ENCODE results near the gene DAND5. TPM values are rescaled to one million over a fixed set of nuclear protein-coding genes. Genes with fewer than 3 reads are reported as not detected.

DAND5 gene
- total and polyA plus RNA-seq, 5 donors from 2014 or later, result not detected

DNA sequence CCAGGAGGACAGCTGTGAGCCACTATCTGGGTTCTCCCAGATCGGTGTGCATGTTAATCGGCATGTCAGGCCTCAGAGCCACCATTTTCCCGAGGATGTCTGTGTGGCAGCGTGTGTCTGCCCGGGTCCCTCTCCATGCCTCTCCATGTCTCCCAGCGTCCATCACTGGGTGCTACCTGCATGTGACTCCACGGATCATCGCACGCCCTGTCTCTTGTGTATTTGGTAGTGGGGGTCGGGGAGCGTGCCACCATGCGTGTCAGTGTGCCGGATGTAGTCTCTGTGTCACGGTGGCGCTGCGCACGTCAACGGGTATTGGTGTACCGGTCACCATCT lies 31.8 kb downstream of the DAND5 start:
- H3K36me3 Mint-ChIP-seq, result peaks cover 4% of the 10 kb centered on the region
- H3K9me3 Mint-ChIP-seq, result peaks cover 0 to 2% (median 0%) of the 10 kb centered on the region in 7 donors
- H3K36me3 ChIP-seq (ENCODE audit: control insufficient read depth, insufficient read depth, low read length), result no peaks in the 10 kb centered on the region
- H3K27ac ChIP-seq (ENCODE audit: insufficient read depth, low read length, poor library complexity, severe bottlenecking), result no peak overlapping the region
- H3K27ac Mint-ChIP-seq, result no peak overlapping the region
- no peak overlapping the region for H3K4me3 ChIP-seq (ENCODE audit: low read depth, low read length)
- H3K4me1 ChIP-seq (ENCODE audit: control insufficient read depth, insufficient read depth, low read length, poor library complexity, severe bottlenecking), result peaks cover 3% of the 10 kb centered on the region
- peaks cover 37% of the 10 kb centered on the region for H3K27me3 Mint-ChIP-seq
- H3K4me1 Mint-ChIP-seq, result peaks cover 0 to 7% (median 3%) of the 10 kb centered on the region in 4 donors
- DNase-seq, result no peak
- no peaks in the 10 kb centered on the region for H3K9me3 ChIP-seq (ENCODE audit: control insufficient read depth in 2 of 2, low read length in 2 of 2)
- ATAC-seq (ENCODE audit: low read depth in 2 of 2), result no peak
- no peak overlapping the region for H3K4me3 Mint-ChIP-seq
- H3K27me3 ChIP-seq (ENCODE audit: control insufficient read depth, insufficient read depth, low read length), result no peaks in the 10 kb centered on the region

DNA sequence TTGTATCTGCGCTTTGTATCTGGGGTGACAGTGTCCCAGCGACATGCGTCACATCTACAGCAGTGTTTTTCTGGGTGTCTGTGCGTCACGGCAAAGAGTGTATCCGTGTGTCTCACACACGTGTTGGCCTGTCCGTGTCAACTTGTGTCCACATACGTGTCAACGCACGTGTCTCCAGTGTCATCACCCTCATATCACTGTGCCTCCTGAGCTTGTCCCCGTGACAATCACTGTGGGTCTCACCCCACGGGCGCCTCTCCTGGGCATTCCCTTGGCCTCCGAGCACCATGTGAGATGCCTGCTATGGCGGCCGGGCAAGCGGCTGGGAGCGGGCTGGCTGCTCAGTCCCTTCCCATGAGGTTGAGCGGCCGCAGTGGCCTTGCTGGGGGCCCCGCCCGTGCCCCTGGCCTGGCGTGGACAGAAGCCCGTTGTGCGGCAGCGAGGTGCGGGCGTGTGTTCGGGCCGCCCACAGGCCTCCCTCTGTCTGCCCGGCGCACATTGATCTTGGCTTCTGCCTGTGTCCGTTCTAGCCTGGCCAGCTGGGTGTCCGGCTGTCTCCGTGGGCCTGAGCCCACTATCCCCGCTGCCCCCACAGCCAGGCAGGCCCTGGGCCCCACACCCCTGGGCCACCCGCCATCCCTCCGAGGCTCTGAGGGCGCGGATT lies 32.3 kb downstream of the DAND5 start:
- DNase-seq (no peak), ATAC-seq (ENCODE audit: low read depth in 2 of 2) (no peak)
- Histone ChIP-seq H3K27ac (ENCODE audit: insufficient read depth, low read length, poor library complexity, severe bottlenecking) (no peak overlapping the region), H3K4me1 (ENCODE audit: control insufficient read depth, insufficient read depth, low read length, poor library complexity, severe bottlenecking) (no peaks in the 10 kb centered on the region), H3K9me3 (ENCODE audit: control insufficient read depth in 2 of 2, low read length in 2 of 2) (no peaks in the 10 kb centered on the region), H3K36me3 (ENCODE audit: control insufficient read depth, insufficient read depth, low read length) (no peaks in the 10 kb centered on the region), H3K27me3 (ENCODE audit: control insufficient read depth, insufficient read depth, low read length) (no peaks in the 10 kb centered on the region), H3K4me3 (ENCODE audit: low read depth, low read length) (no peak overlapping the region)
- Mint-ChIP-seq H3K9me3 (peaks cover 0 to 2% (median 0%) of the 10 kb centered on the region in 7 donors), H3K27me3 (peaks cover 37% of the 10 kb centered on the region), H3K27ac (no peak overlapping the region), H3K36me3 (peaks cover 4% of the 10 kb centered on the region), H3K4me1 (peaks cover 0 to 7% (median 3%) of the 10 kb centered on the region in 4 donors), H3K4me3 (no peak overlapping the region)

DNA sequence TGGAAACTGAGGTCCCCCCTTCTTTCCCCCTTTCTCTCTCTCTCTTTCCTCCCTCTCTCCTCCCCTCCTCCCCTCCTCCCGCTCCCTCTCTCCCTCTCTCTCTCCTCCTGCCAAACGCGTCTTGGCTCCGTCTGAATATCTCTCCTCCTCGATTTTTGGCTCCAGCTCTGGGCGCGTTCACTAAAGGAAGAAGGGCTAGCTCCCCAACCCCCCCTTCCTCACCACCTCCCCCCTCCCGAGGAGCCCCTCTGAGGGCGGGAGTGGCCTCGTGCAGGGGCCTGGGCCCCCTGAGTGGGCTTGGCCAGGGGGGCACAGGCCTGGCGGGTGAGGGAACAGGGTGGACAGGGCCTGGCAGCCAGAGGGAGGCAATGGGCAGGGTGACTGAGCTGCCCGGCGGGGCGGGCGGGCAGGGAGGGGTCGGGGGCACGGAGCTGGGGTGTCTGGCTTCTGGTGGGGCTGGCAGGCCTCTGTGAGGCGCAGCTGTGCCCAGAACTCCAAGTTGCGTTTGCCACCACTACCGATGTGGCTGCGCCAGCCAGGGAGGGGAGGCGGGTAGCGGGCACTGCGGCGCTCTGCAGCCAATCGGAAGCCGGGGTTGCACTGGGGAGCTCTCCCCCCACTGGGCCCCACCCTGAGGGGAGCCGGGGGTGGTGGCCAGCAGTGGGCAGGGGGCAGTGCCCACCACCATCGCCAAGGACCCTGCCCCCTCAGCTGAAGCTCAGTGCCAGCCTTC lies 33.0 kb downstream of the DAND5 start:
- Histone ChIP-seq H3K27ac (ENCODE audit: insufficient read depth, low read length, poor library complexity, severe bottlenecking) (no peak overlapping the region), H3K4me1 (ENCODE audit: control insufficient read depth, insufficient read depth, low read length, poor library complexity, severe bottlenecking) (no peaks in the 10 kb centered on the region), H3K36me3 (ENCODE audit: control insufficient read depth, insufficient read depth, low read length) (no peaks in the 10 kb centered on the region), H3K27me3 (ENCODE audit: control insufficient read depth, insufficient read depth, low read length) (no peaks in the 10 kb centered on the region), H3K9me3 (ENCODE audit: control insufficient read depth in 2 of 2, low read length in 2 of 2) (no peaks in the 10 kb centered on the region), H3K4me3 (ENCODE audit: low read depth, low read length) (no peak overlapping the region)
- no peak for DNase-seq
- H3K27me3 Mint-ChIP-seq, result peaks cover 32% of the 10 kb centered on the region
- H3K9me3 Mint-ChIP-seq, result peaks cover 0 to 2% (median 0%) of the 10 kb centered on the region in 7 donors
- H3K4me3 Mint-ChIP-seq, result no peak overlapping the region
- no peak for ATAC-seq (ENCODE audit: low read depth in 2 of 2)
- peaks cover 0 to 2% (median 0%) of the 10 kb centered on the region in 4 donors for H3K4me1 Mint-ChIP-seq
- peaks cover 4% of the 10 kb centered on the region for H3K36me3 Mint-ChIP-seq
- no peak overlapping the region for H3K27ac Mint-ChIP-seq

DNA sequence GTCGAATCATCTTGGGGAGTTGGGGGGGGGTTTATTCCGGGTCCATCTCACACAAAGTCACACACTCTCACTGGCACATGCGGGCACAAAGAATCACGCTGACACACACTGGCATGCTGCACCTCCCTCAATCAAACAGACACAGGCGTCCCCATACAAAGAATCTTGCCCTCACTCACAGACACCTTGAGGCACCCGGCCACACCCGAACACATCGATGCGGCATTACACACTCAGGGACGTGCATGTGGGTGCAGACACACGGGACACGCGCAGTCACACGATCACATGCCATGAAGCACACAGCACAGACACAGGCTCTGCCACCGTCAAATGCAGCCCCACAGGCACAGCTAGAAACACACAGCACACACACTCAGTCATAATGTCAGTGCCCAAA lies 33.7 kb downstream of the DAND5 start:
- H3K36me3 Mint-ChIP-seq, result peaks cover 4% of the 10 kb centered on the region
- Histone ChIP-seq H3K27ac (ENCODE audit: insufficient read depth, low read length, poor library complexity, severe bottlenecking) (no peak overlapping the region), H3K4me1 (ENCODE audit: control insufficient read depth, insufficient read depth, low read length, poor library complexity, severe bottlenecking) (no peaks in the 10 kb centered on the region), H3K9me3 (ENCODE audit: control insufficient read depth in 2 of 2, low read length in 2 of 2) (no peaks in the 10 kb centered on the region), H3K4me3 (ENCODE audit: low read depth, low read length) (no peak overlapping the region), H3K36me3 (ENCODE audit: control insufficient read depth, insufficient read depth, low read length) (no peaks in the 10 kb centered on the region), H3K27me3 (ENCODE audit: control insufficient read depth, insufficient read depth, low read length) (no peaks in the 10 kb centered on the region)
- DNase-seq (no peak), ATAC-seq (ENCODE audit: low read depth in 2 of 2) (no peak)
- peaks cover 28% of the 10 kb centered on the region for H3K27me3 Mint-ChIP-seq
- peak overlapping the region in 1 of 4 donors; percentile 49 for H3K4me3 Mint-ChIP-seq
- no peak overlapping the region for H3K27ac Mint-ChIP-seq
- peaks cover 0 to 2% (median 0%) of the 10 kb centered on the region in 7 donors for H3K9me3 Mint-ChIP-seq
- H3K4me1 Mint-ChIP-seq, result peaks cover 0 to 2% (median 0%) of the 10 kb centered on the region in 4 donors

DNA sequence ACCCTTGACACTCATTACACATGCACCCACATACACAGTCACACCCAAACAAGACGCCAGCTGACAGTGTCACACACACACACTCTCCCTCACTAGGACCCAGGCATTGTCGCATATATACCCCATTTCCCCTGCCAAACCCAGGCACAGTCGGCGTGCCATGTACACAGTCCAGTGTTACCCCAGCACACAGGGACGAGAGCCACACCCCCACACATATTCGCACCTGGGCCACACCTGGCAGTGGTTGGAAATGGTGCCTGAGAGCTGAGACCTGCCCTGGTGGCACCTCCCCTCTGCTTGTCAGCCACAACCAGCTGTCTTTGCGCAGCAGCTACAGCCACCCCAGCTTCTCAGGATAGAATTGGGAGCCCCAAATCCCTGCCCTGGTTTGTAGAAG lies 34.9 kb downstream of the DAND5 start:
- Histone ChIP-seq H3K27ac (ENCODE audit: insufficient read depth, low read length, poor library complexity, severe bottlenecking) (no peak overlapping the region), H3K4me1 (ENCODE audit: control insufficient read depth, insufficient read depth, low read length, poor library complexity, severe bottlenecking) (no peaks in the 10 kb centered on the region), H3K27me3 (ENCODE audit: control insufficient read depth, insufficient read depth, low read length) (no peaks in the 10 kb centered on the region), H3K9me3 (ENCODE audit: control insufficient read depth in 2 of 2, low read length in 2 of 2) (no peaks in the 10 kb centered on the region), H3K4me3 (ENCODE audit: low read depth, low read length) (no peak overlapping the region), H3K36me3 (ENCODE audit: control insufficient read depth, insufficient read depth, low read length) (no peaks in the 10 kb centered on the region)
- Mint-ChIP-seq H3K4me3 (no peak overlapping the region), H3K4me1 (peaks cover 0 to 2% (median 0%) of the 10 kb centered on the region in 4 donors), H3K36me3 (no peaks in the 10 kb centered on the region), H3K27ac (no peak overlapping the region), H3K9me3 (peaks cover 0 to 1% (median 0%) of the 10 kb centered on the region in 7 donors), H3K27me3 (peaks cover 37% of the 10 kb centered on the region)
- ATAC-seq (ENCODE audit: low read depth in 2 of 2), result no peak
- DNase-seq, result no peak

DNA sequence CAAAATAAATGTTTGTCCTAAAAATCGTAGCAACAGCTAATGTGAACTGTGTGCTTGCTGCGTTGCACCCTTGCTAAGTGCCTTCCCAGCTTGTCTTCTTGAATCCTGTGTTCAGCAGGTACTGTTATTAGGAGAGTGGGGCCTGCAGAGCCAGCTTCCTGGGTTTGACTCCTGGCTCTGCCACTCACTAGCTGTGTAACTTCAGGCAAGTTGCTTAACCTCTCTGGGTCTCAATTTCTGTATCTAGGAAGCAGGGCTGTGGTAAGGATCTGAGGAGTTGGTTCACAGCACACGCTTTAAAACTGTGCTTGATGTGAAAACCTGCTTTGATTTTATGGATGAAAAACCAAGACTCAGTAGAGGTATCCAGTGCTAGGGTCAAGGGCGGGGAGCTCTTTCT lies 35.9 kb downstream of the DAND5 start:
- H3K36me3 ChIP-seq (ENCODE audit: control insufficient read depth, insufficient read depth, low read length), result no peaks in the 10 kb centered on the region
- no peaks in the 10 kb centered on the region for H3K9me3 ChIP-seq (ENCODE audit: control insufficient read depth in 2 of 2, low read length in 2 of 2)
- H3K4me1 ChIP-seq (ENCODE audit: control insufficient read depth, insufficient read depth, low read length, poor library complexity, severe bottlenecking), result no peaks in the 10 kb centered on the region
- ATAC-seq (ENCODE audit: low read depth in 2 of 2), result no peak
- no peaks in the 10 kb centered on the region for H3K36me3 Mint-ChIP-seq
- no peaks in the 10 kb centered on the region for H3K27me3 ChIP-seq (ENCODE audit: control insufficient read depth, insufficient read depth, low read length)
- no peak for DNase-seq
- H3K27ac Mint-ChIP-seq, result peak overlapping the region in 1 of 3 donors; percentile 60
- H3K4me3 Mint-ChIP-seq, result no peak overlapping the region
- H3K27me3 Mint-ChIP-seq, result peaks cover 32% of the 10 kb centered on the region
- peaks cover 0 to 1% (median 0%) of the 10 kb centered on the region in 7 donors for H3K9me3 Mint-ChIP-seq
- peaks cover 0 to 2% (median 0%) of the 10 kb centered on the region in 4 donors for H3K4me1 Mint-ChIP-seq
- H3K27ac ChIP-seq (ENCODE audit: insufficient read depth, low read length, poor library complexity, severe bottlenecking), result no peak overlapping the region
- H3K4me3 ChIP-seq (ENCODE audit: low read depth, low read length), result no peak overlapping the region

DNA sequence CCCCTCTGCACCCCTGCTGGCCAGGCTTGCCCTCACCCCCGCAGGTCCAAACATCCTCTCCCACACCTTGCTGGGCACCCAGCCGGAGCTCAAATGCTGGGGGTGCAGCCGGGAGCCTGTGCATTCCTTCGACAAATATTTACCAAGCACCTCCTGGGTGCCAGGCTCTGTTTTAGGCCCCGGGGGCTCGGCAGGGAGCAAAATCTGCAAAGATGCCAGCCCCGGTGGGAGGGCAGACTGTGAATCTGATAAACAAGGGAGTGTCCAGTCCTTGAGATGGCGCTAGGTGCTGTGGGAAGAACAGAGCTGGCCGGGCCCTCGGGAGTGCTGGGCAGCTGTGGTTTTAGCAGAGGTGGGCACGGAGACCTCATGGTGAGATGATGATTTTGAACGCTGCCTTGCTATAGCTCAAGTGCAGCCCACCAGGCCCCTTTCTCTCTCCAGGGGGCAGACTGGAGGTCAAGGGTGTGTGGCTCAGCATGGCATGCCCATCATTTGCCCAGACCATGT lies 36.5 kb downstream of the DAND5 start:
- no peak for ATAC-seq (ENCODE audit: low read depth in 2 of 2)
- peaks cover 0 to 1% (median 0%) of the 10 kb centered on the region in 7 donors for H3K9me3 Mint-ChIP-seq
- H3K4me3 Mint-ChIP-seq, result no peak overlapping the region
- no peak overlapping the region for H3K27ac ChIP-seq (ENCODE audit: insufficient read depth, low read length, poor library complexity, severe bottlenecking)
- no peaks in the 10 kb centered on the region for H3K36me3 ChIP-seq (ENCODE audit: control insufficient read depth, insufficient read depth, low read length)
- H3K27me3 Mint-ChIP-seq, result peaks cover 37% of the 10 kb centered on the region
- no peaks in the 10 kb centered on the region for H3K9me3 ChIP-seq (ENCODE audit: control insufficient read depth in 2 of 2, low read length in 2 of 2)
- H3K4me3 ChIP-seq (ENCODE audit: low read depth, low read length), result no peak overlapping the region
- H3K4me1 Mint-ChIP-seq, result peaks cover 0 to 2% (median 0%) of the 10 kb centered on the region in 4 donors
- no peaks in the 10 kb centered on the region for H3K27me3 ChIP-seq (ENCODE audit: control insufficient read depth, insufficient read depth, low read length)
- H3K36me3 Mint-ChIP-seq, result no peaks in the 10 kb centered on the region
- no peak for DNase-seq
- H3K4me1 ChIP-seq (ENCODE audit: control insufficient read depth, insufficient read depth, low read length, poor library complexity, severe bottlenecking), result no peaks in the 10 kb centered on the region
- H3K27ac Mint-ChIP-seq, result no peak overlapping the region
